GM23248 (cell line): ENCODE data around the gene ZNF576.
"Not testable (repeated sequence)": the region's sequence is repeated elsewhere in the genome, so short reads cannot be mapped to it uniquely, and the experiment has no call there.

ENCODE experiments used
- EZH2 ChIP-seq: fragments of 200-600 bp; sonication (generic); IDR thresholded peaks from 2 replicates; pipeline ENCODE4 v1.6.1; 2018; ENCODE audit warnings: antibody characterized with exemption, mild to moderate bottlenecking; ENCODE audit not compliant: insufficient read depth, poor library complexity, severe bottlenecking
- EZH2phosphoT487 ChIP-seq: fragments of 200-600 bp; sonication (generic); IDR thresholded peaks from 2 replicates; pipeline ENCODE4 v1.6.1; 2018; ENCODE audit warnings: antibody characterized with exemption, moderate library complexity, mild to moderate bottlenecking, low read depth; ENCODE audit not compliant: insufficient read depth

- TF ChIP-seq EZH2phosphoT487, EZH2: not testable (repeated sequence)
Observed at GRCh38 chr19:43600326-43600725, 3.9 kb downstream of the ZNF576 start.
